ENCODE measurements around the gene HPSE2.

DNA sequence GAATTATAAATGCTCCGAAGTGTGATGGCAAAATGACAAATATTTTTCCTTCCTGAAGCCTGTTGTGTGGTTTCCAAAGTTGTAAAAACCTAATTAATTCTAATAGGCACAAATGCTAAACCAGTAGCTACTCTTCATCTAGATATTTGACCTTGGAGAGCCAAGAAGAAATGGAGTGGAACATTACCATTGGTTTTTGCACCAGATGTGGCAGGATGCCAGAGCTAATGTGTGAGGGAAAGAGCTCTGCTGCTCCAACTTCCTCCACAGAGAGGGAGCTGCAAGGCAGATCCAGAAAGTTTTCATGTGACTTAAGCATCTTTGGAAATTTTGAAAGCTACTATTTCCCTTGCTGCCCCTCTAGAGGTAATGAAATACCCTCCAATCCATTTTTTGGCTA is 723.8 kb downstream of the HPSE2 start:
- TF ChIP-seq EZH2 (IDR thresholded peaks at IDR 0.05; ENCODE audit: insufficient read depth, poor library complexity, severe bottlenecking) = no peak
- no peak for TF ChIP-seq EZH2phosphoT487 (IDR thresholded peaks at IDR 0.05; ENCODE audit: insufficient read depth, low read depth)

Data from GM23248 (cell line).